ENCODE results near the gene DHRS3.

DNA sequence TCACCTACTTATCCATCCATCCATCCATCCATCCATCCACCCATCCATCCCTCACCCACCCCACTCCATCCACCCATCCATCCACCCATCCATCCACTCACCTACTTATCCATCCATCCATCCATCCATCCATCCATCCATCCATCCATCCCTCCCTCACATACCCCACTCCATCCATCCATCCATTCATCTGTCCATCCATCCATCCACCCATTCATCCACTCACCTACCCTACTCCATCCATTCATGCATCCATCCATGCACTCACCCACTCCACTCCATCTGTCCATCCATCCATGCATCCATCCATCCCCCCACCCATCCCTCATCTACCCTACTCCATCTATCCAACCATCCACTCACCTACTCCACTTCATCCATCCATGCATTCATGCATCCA, 34.5 kb downstream of the DHRS3 start:
- TF ChIP-seq, protein P1, sequence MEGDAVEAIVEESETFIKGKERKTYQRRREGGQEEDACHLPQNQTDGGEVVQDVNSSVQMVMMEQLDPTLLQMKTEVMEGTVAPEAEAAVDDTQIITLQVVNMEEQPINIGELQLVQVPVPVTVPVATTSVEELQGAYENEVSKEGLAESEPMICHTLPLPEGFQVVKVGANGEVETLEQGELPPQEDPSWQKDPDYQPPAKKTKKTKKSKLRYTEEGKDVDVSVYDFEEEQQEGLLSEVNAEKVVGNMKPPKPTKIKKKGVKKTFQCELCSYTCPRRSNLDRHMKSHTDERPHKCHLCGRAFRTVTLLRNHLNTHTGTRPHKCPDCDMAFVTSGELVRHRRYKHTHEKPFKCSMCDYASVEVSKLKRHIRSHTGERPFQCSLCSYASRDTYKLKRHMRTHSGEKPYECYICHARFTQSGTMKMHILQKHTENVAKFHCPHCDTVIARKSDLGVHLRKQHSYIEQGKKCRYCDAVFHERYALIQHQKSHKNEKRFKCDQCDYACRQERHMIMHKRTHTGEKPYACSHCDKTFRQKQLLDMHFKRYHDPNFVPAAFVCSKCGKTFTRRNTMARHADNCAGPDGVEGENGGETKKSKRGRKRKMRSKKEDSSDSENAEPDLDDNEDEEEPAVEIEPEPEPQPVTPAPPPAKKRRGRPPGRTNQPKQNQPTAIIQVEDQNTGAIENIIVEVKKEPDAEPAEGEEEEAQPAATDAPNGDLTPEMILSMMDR (IDR thresholded peaks at IDR 0.05; ENCODE audit: low read depth, low read length) = no peak
- TF ChIP-seq EZH2phosphoT487 (IDR thresholded peaks at IDR 0.05; ENCODE audit: low read depth) = no peak
